Cerebellar cortex (tissue), 1 donor: ENCODE measurements around the gene POLL.
"Not testable (repeated sequence)": the region's sequence is repeated elsewhere in the genome, so short reads cannot be mapped to it uniquely, and the experiment has no call there.

Experiments used
- DNase-seq: peaks from one replicate; pipeline ENCODE4 v3.0.0-alpha.2; 2015; ENCODE audit warnings: low spot score

Gene POLL

GRCh38 chr10:101587725-101588653, at the start of gene POLL, which contains the start of gene DPCD:
TSS of gene POLL (minus strand) at chr10:101588257. CDS start at chr10:101587360, 897 bp downstream.
TSS of gene DPCD (plus strand) at chr10:101588321. CDS start at chr10:101588337, 16 bp downstream.
- peak; percentile 98 for DNase-seq

GRCh38 chr10:101633510-101633909, 45.5 kb upstream of the POLL start:
- DNase-seq, result not testable (repeated sequence)

DNA sequence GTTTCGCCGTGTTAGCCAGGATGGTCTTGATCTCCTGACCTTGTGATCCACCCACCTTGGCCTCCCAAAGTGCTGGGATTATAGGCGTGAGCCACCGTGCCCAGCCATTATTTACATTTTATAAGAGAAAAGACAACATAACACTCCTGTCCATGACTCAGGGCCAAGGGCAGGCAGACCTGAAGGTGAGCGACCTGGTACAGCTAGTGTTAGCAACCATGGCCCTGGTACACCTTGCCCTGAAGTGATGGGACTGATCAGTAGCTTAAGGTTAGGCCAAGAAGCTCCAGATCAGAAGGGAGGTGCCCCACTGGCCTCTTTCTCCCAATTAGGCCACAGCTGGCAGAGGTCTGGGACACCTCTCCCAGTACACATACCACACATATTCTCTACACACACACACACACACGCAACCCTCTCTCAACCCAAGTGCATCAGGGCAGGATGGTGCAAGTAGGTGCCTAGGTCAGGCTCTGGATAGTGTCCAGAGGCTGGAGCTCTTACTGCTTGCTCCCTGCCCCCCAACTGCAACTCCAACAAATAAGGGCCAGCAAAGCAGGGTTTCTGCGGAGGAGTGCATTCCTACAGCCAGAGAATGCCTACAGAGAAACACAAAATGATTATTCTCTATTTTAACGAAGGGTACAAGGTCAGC, 43.9 kb upstream of the POLL start:
- DNase-seq, result no peak

- DNase-seq, result no peak
These were observed 42.5 kb upstream of the POLL start for GRCh38 chr10:101630633-101630920.

DNA sequence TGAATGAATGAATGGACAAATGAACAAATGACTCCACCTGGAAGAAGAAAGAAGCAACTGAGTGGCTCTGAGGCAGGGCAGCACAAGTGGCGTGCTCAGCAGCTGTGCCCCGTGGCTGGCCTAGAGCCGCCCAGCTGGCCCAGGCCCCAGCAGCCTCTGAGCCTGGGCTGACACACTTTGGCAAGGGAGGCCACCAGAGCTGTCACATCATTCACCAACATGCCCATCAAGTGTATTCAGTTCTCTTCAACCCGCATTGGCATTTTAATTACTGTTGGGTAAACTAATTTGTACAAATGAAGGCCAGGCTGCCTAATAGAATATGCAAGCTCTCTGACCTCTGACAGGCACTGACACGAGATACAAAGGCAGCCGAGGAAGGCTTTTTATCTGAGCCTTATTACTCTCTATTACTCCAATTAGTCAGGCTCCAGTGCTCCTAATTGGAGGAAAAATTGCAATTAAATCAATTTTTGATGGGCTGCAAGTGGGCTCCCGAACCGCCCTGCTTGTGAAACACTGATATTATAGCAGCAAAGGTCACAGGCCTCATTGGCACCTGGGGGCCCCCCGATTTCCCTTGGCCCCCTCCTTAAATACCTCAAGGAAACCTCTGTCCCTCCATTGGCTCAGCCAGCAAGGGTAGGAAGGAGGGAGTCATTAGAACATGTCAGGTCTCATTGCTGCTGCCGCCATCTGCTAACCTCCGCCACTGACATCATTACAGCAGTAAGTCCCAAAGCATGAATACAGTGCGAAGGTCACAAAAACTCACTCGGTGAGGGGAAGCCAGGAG, 42.0 kb upstream of the POLL start:
- DNase-seq, result no peak

DNA sequence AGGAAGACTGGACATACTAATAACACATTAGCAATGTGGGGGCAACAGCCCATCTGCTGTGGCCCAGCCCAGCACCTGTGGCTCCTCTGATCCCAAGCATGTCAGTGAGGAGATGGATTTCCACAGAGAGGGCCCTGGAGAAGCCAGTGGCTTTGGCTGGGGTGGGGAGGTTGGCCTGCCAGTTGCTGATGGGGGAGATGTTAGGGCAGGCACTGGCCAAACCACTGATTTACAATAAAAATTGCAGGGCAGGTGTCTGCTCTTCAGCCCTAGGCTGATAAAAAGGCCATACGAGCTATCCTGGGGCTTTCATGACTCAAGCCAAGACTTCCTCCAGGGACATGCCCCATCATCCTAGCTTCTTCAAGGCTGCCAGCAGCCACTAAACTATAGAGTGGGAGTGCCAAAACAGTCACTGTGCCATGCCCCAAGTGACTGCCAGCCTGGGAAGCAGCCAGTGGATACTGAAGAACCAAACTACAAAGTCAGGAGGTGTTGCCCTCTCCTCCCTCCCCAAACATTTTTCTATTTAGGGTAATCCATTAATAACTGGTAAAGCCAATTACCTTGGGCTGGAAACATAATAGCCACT, 37.9 kb upstream of the POLL start:
- DNase-seq, result no peak

- DNase-seq, result no peak
These were observed 36.6 kb upstream of the POLL start for GRCh38 chr10:101624526-101625102.

DNA sequence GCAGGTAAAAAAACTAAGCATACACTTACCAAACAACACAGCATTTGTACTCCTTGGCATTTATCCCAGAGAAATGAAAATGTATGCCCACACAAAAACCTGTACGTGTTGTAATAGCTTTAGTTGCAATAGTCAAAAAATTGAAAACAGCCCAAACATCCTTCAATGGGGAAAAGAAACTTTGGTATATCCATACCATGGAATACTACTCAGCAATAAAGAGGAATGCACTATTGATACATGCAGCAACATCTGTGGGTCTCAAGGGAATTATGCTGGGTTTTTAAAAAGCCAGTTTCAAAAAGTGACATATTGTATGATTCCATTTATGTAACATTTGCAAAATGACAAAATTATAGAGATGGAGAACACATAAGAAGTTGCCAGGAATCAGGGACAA, 35.5 kb upstream of the POLL start:
- no peak for DNase-seq

GRCh38 chr10:101619983-101620382, 31.9 kb upstream of the POLL start:
- DNase-seq, result no peak

GRCh38 chr10:101618871-101619270, 30.8 kb upstream of the POLL start:
- no peak for DNase-seq

DNA sequence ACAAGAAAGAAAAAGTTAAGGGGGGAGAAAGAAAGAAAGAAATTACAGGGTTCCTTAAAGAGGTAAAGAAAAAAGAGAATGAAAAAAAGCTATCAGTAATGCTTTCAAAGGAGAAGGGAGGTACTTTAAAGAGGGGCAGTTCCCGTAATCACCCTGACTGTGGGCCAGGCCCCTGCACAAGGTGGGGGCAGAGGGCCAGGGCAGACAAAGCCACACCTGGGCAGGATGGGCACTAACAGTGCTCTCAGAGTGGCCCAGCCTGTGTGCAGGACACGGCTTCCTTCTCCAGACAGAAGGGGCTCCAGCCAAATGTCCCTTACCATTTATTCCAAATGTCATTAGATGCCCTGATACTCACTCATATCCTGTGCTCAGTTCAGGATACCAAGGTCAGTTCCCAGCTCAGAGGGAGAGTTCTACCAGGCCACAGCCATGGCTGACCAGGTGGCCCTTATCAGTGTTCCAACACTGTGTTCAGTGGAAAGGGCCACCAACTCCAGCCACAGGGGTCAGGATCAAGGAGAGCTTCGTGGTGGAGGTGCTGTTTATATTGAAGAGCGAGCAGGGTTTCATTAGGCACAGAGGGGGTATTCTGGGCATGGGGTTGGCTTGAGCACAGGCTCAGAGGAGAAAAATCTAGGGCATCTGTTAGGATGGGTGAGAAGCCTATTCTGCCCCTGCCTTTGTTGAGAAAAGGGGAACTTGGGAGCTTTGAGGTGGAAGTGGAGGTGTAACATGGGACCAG, 29.9 kb upstream of the POLL start:
- DNase-seq, result no peak

DNA sequence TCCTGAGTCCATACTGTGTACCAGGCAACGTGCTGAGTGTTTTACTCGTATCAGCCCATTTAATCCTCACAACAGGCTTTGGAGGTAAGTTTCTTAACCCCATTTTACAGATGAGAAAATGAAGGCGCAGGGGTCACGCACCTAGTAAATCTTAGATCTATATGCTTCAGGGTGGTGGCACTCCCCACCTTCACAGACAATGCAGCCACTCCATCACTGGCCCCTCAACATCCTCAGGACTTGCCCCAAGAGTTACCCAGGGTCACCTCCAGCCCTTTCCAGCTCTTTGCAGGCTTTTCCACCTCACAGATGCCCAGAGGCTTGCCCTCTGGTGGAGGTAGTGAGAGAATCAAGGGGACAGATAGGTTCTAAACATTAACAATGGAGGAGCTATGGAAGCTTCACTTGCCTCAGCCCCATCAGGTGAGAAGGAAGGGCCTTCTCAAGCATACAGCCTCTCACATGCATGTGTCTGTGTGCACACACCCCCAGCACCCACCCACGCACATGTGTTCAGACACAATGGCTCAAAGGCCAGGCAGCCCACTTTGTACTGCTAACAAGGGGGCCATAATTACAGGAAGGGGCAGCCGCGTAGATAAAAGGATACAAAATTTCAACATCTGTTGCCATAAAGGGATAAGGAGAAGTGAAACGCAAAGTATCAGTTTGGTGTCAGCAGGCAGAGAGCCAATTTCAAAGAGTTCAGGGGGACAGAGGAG, 29.2 kb upstream of the POLL start:
- no peak for DNase-seq

DNA sequence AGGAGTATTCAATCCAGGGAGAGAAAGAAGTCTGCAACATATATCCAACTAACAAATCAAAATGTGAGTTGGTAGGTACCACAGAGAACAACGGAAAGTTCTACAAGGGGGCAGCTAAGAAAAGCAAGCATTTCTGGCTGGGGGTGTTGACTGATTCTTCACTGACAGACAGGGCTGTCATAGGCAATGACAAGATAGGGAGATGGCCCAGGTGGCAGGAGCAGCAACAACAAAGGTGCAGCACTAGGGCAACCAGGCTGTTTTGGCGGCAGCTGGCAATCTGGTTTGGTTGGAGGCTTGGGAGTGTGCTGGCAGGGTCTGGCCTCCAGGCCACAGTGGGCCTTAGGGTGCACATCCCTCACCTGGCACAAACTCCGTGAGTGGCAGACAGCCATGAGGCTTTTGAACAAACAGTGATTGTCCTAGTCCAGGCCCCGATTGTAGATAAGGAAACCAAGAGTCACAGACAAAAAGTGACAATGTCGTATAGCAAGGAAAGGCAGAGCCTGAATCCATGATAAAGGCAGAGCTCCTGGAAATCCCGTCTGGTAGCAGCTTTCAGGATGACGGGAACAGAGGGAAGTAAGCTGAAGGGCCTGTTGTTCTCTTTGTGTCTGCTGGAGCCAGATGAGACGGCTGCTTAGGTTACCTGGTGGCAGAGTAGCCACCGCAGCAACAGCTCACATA, 28.5 kb upstream of the POLL start:
- DNase-seq, result no peak

- DNase-seq, result no peak
These were observed 27.6 kb upstream of the POLL start for GRCh38 chr10:101615525-101616116.

- no peak for DNase-seq
These were observed 26.8 kb upstream of the POLL start for GRCh38 chr10:101614663-101615524.

- DNase-seq, result no peak
These were observed 25.6 kb upstream of the POLL start for GRCh38 chr10:101613646-101614045.

DNA sequence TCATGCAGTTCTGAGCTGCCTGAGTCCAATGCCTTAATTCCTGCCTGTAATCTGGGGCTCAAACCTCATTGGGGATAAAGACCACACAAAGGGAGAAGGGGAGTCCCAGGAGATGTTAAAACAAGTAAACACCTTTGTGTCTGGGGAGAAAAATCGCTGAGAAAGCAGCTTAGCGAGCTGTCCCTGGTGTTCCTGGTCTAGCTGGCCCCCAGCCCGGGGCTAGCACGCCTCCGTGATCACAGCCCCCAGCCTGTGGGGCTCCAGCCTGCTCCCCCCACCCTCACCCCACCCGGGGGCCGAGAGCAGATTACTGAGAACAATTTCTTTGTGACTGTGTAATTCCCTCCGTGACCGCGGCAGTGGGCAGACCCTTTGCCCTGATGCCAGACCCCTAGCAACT, 24.8 kb upstream of the POLL start:
- DNase-seq, result no peak

- DNase-seq, result no peak
These were observed 24.0 kb upstream of the POLL start for GRCh38 chr10:101612086-101612485.
